ENCODE data around the gene EFCAB11.

GRCh38 chr14:89924268-89924667 lies 30.3 kb downstream of the EFCAB11 start:
- no peak for TF ChIP-seq POLR2A (IDR thresholded peaks at IDR 0.05; ENCODE audit: extremely low read depth, insufficient read length)
- TF ChIP-seq CTCF (IDR thresholded peaks at IDR 0.05; ENCODE audit: low read depth, low read length), result no peak
- TF ChIP-seq MAX (IDR thresholded peaks at IDR 0.05; ENCODE audit: low read depth, low read length), result no peak
